Muscle layer of duodenum (tissue), 2 donors: ENCODE results near the gene MCUR1.
"Not testable (repeated sequence)": the region's sequence is repeated elsewhere in the genome, so short reads cannot be mapped to it uniquely, and the experiment has no call there.

Source experiments
- H3K27ac ChIP-seq: one replicate; pipeline ENCODE4 v1.7.0; 2013; ENCODE audit warnings: mild to moderate bottlenecking, low read length
- H3K27me3 ChIP-seq: one replicate; pipeline ENCODE4 v1.7.0; 2013; ENCODE audit warnings: low read depth, mild to moderate bottlenecking, control low read depth, low read length
- H3K36me3 ChIP-seq, 2 donors: one replicate each; pipeline ENCODE4 v1.7.0; 2013; ENCODE audit warnings: low read length in 2 of 2, control low read depth in 1 of 2, mild to moderate bottlenecking in 1 of 2; ENCODE audit not compliant: insufficient read depth in 2 of 2, control insufficient read depth in 1 of 2
- H3K4me1 ChIP-seq, 2 donors: one replicate each; pipeline ENCODE4 v1.7.0; 2013; ENCODE audit warnings: low read length in 2 of 2, mild to moderate bottlenecking in 2 of 2, control low read depth in 1 of 2, moderate library complexity in 1 of 2; ENCODE audit not compliant: insufficient read depth in 2 of 2, control insufficient read depth in 1 of 2
- H3K4me3 ChIP-seq, 2 donors: one replicate each; pipeline ENCODE4 v1.7.0; 2013; ENCODE audit warnings: low read length in 2 of 2, low read depth in 1 of 2, mild to moderate bottlenecking in 1 of 2
- H3K9me3 ChIP-seq, 2 donors: one replicate each; pipeline ENCODE4 v1.7.0; 2013; ENCODE audit warnings: low read length in 2 of 2, control low read depth in 1 of 2, mild to moderate bottlenecking in 1 of 2; ENCODE audit not compliant: control insufficient read depth in 1 of 2
- donor health status: healthy.

Gene MCUR1, protein sequence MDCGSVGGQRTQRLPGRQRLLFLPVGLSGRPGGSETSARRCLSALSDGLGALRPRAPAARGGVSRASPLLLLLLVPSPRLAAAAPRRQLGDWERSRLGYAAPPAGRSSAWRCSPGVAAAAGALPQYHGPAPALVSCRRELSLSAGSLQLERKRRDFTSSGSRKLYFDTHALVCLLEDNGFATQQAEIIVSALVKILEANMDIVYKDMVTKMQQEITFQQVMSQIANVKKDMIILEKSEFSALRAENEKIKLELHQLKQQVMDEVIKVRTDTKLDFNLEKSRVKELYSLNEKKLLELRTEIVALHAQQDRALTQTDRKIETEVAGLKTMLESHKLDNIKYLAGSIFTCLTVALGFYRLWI

DNA sequence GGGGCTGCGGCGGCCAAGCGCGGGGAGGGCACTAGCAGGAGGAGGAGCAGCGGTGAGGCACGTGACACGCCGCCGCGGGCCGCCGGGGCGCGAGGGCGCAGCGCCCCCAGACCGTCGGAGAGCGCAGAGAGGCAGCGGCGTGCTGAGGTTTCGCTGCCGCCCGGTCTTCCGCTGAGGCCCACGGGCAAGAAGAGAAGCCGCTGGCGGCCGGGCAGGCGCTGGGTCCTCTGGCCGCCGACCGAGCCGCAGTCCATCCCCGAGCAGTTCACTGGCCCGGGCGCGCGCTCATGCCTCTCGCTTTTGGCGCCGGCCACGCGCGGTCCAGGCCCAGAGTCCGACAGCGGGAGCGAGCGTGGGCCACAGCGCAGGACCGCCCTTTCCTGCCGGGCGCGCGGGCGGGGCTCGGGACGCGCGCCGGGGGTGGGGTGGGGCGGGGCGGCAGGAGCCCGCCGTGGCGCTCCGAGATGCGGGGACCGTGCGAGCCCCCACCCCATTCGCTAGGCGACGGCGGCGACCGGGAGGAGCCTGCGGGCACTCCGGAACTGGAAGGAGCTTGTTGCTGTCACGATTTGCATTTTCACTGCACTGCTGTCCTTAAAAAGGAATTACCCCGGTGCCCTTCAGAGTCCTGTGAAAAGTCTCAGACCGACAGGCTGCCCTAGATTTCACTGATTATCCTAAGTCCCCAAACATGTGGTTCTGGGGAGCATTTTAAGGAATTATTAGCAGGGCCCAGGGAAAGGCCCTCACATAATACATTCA, at the start of gene MCUR1:
Gene MCUR1 (minus strand): TSS at position 382 of the 762 bp plus-strand sequence. CDS start 128 bp downstream, at position 254.
- H3K27me3 ChIP-seq: no peaks in the 10 kb centered on the region
- no peaks in the 10 kb centered on the region for H3K9me3 ChIP-seq
- no peaks in the 10 kb centered on the region for H3K36me3 ChIP-seq
- H3K4me1 ChIP-seq: peaks cover 11 to 23% of the 10 kb centered on the region in 2 donors
- H3K27ac ChIP-seq: peak within 1 kb of the TSS; percentile 94
- peak within 1 kb of the TSS; percentile 78 to 86 for H3K4me3 ChIP-seq

GRCh38 chr6:13863699-13864155, 49.4 kb upstream of the MCUR1 start:
- H3K4me1 ChIP-seq: peaks cover 0 to 10% of the 10 kb centered on the region in 2 donors
- no peak overlapping the region for H3K27ac ChIP-seq
- H3K9me3 ChIP-seq: no peaks in the 10 kb centered on the region
- no peak overlapping the region for H3K4me3 ChIP-seq
- peaks cover 2% of the 10 kb centered on the region for H3K27me3 ChIP-seq
- no peaks in the 10 kb centered on the region for H3K36me3 ChIP-seq

DNA sequence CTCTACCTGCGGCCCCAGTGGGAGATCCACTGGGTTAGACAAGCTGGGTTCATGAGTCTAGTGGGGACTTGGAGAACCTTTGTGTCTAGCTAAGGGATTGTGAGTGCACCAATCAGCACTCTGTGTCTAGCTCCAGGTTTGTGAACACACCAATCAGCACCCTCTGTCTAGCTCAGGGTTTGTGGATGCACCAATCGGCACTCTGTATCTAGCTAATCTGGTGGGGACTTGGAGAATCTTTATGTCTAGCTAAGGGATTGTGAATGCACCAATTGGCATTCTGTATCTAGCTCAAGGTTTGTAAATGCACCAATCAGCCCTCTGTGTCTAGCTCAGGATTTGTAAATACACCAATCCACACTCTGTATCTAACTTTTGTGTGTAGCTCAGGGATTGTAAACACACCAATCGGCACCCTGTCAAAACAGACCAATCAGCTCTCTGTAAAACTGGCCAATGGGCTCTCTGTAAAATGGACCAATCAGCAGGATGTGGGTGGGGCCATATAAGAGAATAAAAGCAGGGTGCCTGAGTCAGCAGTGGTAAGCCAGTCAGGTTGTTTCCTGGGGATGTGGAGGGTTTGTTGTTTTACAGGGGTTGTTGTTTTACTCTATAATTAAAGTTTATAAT, 46.3 kb upstream of the MCUR1 start:
- not testable (repeated sequence) for H3K4me1 ChIP-seq, H3K27ac ChIP-seq, H3K27me3 ChIP-seq, H3K9me3 ChIP-seq, H3K4me3 ChIP-seq, H3K36me3 ChIP-seq

- peak overlapping the region in 1 of 2 donors; percentile 54 for H3K4me3 ChIP-seq
- H3K36me3 ChIP-seq: no peaks in the 10 kb centered on the region
- peaks cover 7% of the 10 kb centered on the region for H3K27me3 ChIP-seq
- H3K27ac ChIP-seq: no peak overlapping the region
- H3K4me1 ChIP-seq: peaks cover 0 to 10% of the 10 kb centered on the region in 2 donors
- H3K9me3 ChIP-seq: no peaks in the 10 kb centered on the region
Measured at GRCh38 chr6:13859871-13860555, 45.7 kb upstream of the MCUR1 start.

GRCh38 chr6:13854716-13855250, 40.4 kb upstream of the MCUR1 start:
- Histone ChIP-seq H3K4me1 (peaks cover 0 to 4% of the 10 kb centered on the region in 2 donors), H3K36me3 (no peaks in the 10 kb centered on the region), H3K27ac (no peak overlapping the region), H3K4me3 (no peak overlapping the region), H3K9me3 (no peaks in the 10 kb centered on the region), H3K27me3 (peaks cover 7% of the 10 kb centered on the region)

GRCh38 chr6:13853871-13854270, 39.5 kb upstream of the MCUR1 start:
- Histone ChIP-seq H3K27me3 (peaks cover 7% of the 10 kb centered on the region), H3K4me3 (no peak overlapping the region)

GRCh38 chr6:13851803-13852202, 37.4 kb upstream of the MCUR1 start:
- Histone ChIP-seq H3K4me3 (no peak overlapping the region), H3K4me1 (no peaks in the 10 kb centered on the region), H3K9me3 (no peaks in the 10 kb centered on the region), H3K27ac (no peak overlapping the region), H3K36me3 (no peaks in the 10 kb centered on the region), H3K27me3 (no peaks in the 10 kb centered on the region)

More at GRCh38 chr6:13853871-13854270, 39.5 kb upstream of the MCUR1 start:
- H3K27ac ChIP-seq: no peak overlapping the region
- H3K4me1 ChIP-seq: no peaks in the 10 kb centered on the region
- no peaks in the 10 kb centered on the region for H3K36me3 ChIP-seq
- no peaks in the 10 kb centered on the region for H3K9me3 ChIP-seq

DNA sequence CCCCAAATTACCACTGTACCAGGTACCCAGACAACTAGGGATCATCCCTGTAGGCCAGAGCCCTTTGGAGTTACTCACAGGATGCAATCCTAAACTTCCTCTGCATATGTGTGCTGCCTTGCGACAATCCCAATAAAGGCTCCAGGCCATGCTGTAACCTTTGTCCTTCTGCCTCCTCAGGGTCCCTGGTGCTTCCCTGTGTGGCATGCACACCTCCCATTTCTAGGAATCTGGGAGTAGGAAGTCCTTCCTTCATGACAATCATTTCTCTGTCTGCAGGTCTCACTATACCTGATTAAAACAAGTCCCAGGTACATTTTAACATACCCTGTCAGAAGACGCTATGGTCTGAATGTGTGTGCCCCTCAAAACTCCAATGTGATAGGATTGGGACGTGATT, 37.0 kb upstream of the MCUR1 start:
- Histone ChIP-seq H3K9me3 (no peaks in the 10 kb centered on the region), H3K27me3 (no peaks in the 10 kb centered on the region), H3K4me1 (no peaks in the 10 kb centered on the region), H3K36me3 (no peaks in the 10 kb centered on the region), H3K4me3 (no peak overlapping the region), H3K27ac (no peak overlapping the region)

- not testable (repeated sequence) for H3K4me1 ChIP-seq, H3K27ac ChIP-seq, H3K4me3 ChIP-seq, H3K9me3 ChIP-seq, H3K27me3 ChIP-seq, H3K36me3 ChIP-seq
Measured at GRCh38 chr6:13850690-13851089, 36.3 kb upstream of the MCUR1 start.

- H3K4me1 ChIP-seq: no peaks in the 10 kb centered on the region
- no peaks in the 10 kb centered on the region for H3K36me3 ChIP-seq
- no peak overlapping the region for H3K4me3 ChIP-seq
- no peaks in the 10 kb centered on the region for H3K9me3 ChIP-seq
- no peaks in the 10 kb centered on the region for H3K27me3 ChIP-seq
- no peak overlapping the region for H3K27ac ChIP-seq
Measured at GRCh38 chr6:13848522-13849150, 34.3 kb upstream of the MCUR1 start.
